Hepatocyte (in vitro differentiated cells): ENCODE data around the gene PROK1. TPM values are rescaled to one million over a fixed set of nuclear protein-coding genes. Genes with fewer than 3 reads are reported as not detected.

Experiments used
- DNase-seq: peaks from one replicate; pipeline ENCODE4 v3.0.0-alpha.2; 2016; ENCODE audit warnings: low spot score
- H2AFZ ChIP-seq: fragments of 200-600 bp; sonication (generic); 2 replicates; pipeline ENCODE4 v1.6.0; 2016; ENCODE audit warnings: antibody characterized with exemption, mild to moderate bottlenecking
- H3K27ac ChIP-seq: fragments of 200-600 bp; sonication (generic); 2 replicates; pipeline ENCODE4 v1.5.1; 2016; ENCODE audit warnings: mild to moderate bottlenecking
- H3K27me3 ChIP-seq: fragments of 200-600 bp; sonication (generic); 2 replicates; pipeline ENCODE4 v1.6.1; 2016
- H3K36me3 ChIP-seq: fragments of 200-600 bp; sonication (generic); replicated peaks from 2 replicates; pipeline ENCODE4 v1.5.1; 2016; ENCODE audit warnings: low read depth; ENCODE audit not compliant: insufficient read depth
- H3K4me1 ChIP-seq: fragments of 200-600 bp; sonication (generic); 2 replicates; pipeline ENCODE4 v1.5.1; 2016; ENCODE audit warnings: mild to moderate bottlenecking, moderate library complexity; ENCODE audit not compliant: insufficient read depth
- H3K4me2 ChIP-seq: fragments of 200-600 bp; sonication (generic); 2 replicates; pipeline ENCODE4 v1.6.0; 2016
- H3K4me3 ChIP-seq: fragments of 200-600 bp; sonication (generic); 2 replicates; pipeline ENCODE4 v1.5.1; 2016; ENCODE audit warnings: mild to moderate bottlenecking
- H3K79me2 ChIP-seq: fragments of 200-600 bp; sonication (generic); 2 replicates; pipeline ENCODE4 v1.6.0; 2017; ENCODE audit warnings: mild to moderate bottlenecking
- H3K9me2 ChIP-seq: fragments of 200-600 bp; sonication (generic); replicated peaks from 2 replicates; pipeline ENCODE4 v1.6.0; 2017; ENCODE audit warnings: mild to moderate bottlenecking; ENCODE audit not compliant: insufficient read depth
- H3K9me3 ChIP-seq: fragments of 200-600 bp; sonication (generic); 2 replicates; pipeline ENCODE4 v1.5.1; 2016; ENCODE audit warnings: low read depth, mild to moderate bottlenecking
- H4K20me1 ChIP-seq: fragments of 200-600 bp; sonication (generic); 2 replicates; pipeline ENCODE4 v1.6.0; 2016; ENCODE audit warnings: mild to moderate bottlenecking; ENCODE audit not compliant: insufficient read depth, poor library complexity, severe bottlenecking
- CTCF ChIP-seq: fragments of 200-600 bp; sonication (generic); IDR thresholded peaks from 2 replicates; pipeline ENCODE4 v1.5.1; 2016; ENCODE audit warnings: antibody characterized with exemption, mild to moderate bottlenecking; ENCODE audit not compliant: poor library complexity
- EZH2 ChIP-seq: fragments of 200-600 bp; sonication (generic); IDR thresholded peaks from 2 replicates; pipeline ENCODE4 v1.6.1; 2016; ENCODE audit warnings: antibody characterized with exemption, mild to moderate bottlenecking, borderline replicate concordance
- EZH2phosphoT487 ChIP-seq: fragments of 200-600 bp; sonication (generic); IDR thresholded peaks from one replicate; pipeline ENCODE4 v1.6.1; 2018; ENCODE audit warnings: antibody characterized with exemption, mild to moderate bottlenecking, low read depth, moderate library complexity; ENCODE audit not compliant: unreplicated experiment, severe bottlenecking
- WGBS: methylation state at CpG from one replicate; pipeline ENCODE4 v1.1.6; 2016; ENCODE audit warnings: low lambda C conversion rate; ENCODE audit errors: missing lambda C conversion rate; 5-methylcytosine and 5-hydroxymethylcytosine counted together
- polyA plus RNA-seq: library from polyadenylated mRNA; unstranded; fragments of >200 nt; fragmentation: Nextera tagmentation; extraction: Ambion mirVana; gene quantifications from 2 replicates; pipeline ENCODE4 v1.2.1, GENCODE V29; 2016
- total RNA-seq: library from RNA; depleted of rRNA; stranded (reverse); fragments of >200 nt; gene quantifications from 2 replicates; pipeline ENCODE4 v1.2.3, GENCODE V29; 2014

Gene PROK1
- total and polyA plus RNA-seq, 2 experiments from 2014 or later: 8.8 to 9.4 TPM

GRCh38 chr1:110407260-110408210 lies 43.4 kb upstream of the PROK1 start, which contains the start of gene LAMTOR5:
Gene LAMTOR5, minus strand, starts transcription at chr1:110407694. Its CDS starts 74 bp downstream, at chr1:110407620.
- peak within 1 kb of the TSS; percentile 84 for H3K4me2 ChIP-seq
- peak; percentile 79 for DNase-seq
- no peaks in the 10 kb centered on the region for H3K36me3 ChIP-seq
- no peaks in the 10 kb centered on the region for H3K9me2 ChIP-seq
- TF ChIP-seq EZH2 (no peak), EZH2phosphoT487 (no peak), CTCF (no peak)
- peak within 1 kb of the TSS; percentile 86 for H2AFZ ChIP-seq
- H4K20me1 ChIP-seq: no peaks in the 10 kb centered on the region
- no peaks in the 10 kb centered on the region for H3K27me3 ChIP-seq
- H3K4me3 ChIP-seq: peak within 1 kb of the TSS; percentile 65
- H3K79me2 ChIP-seq: peaks cover 16% of the 10 kb centered on the region
- no peaks in the 10 kb centered on the region for H3K9me3 ChIP-seq
- no peaks in the 10 kb centered on the region for H3K4me1 ChIP-seq
- peak within 1 kb of the TSS; percentile 90 for H3K27ac ChIP-seq
- WGBS: 35% methylated on average over 76 of the region's 76 CpGs

- no peak for DNase-seq
- Histone ChIP-seq H3K4me2 (peak overlapping the region; percentile 84), H3K27ac (no peak overlapping the region), H3K36me3 (no peaks in the 10 kb centered on the region), H3K27me3 (no peaks in the 10 kb centered on the region), H3K9me2 (no peaks in the 10 kb centered on the region), H3K4me3 (no peak overlapping the region), H3K4me1 (peaks cover 5% of the 10 kb centered on the region), H4K20me1 (no peaks in the 10 kb centered on the region), H2AFZ (no peak overlapping the region), H3K9me3 (no peaks in the 10 kb centered on the region), H3K79me2 (peaks cover 16% of the 10 kb centered on the region)
- WGBS: 94% methylated on average over 8 of the region's 8 CpGs
- TF ChIP-seq EZH2: no peak
- TF ChIP-seq CTCF: no peak
- no peak for TF ChIP-seq EZH2phosphoT487
Observed at GRCh38 chr1:110408488-110408887, 42.5 kb upstream of the PROK1 start.

- H3K79me2 ChIP-seq: peaks cover 16% of the 10 kb centered on the region
- H3K27ac ChIP-seq: no peak overlapping the region
- DNase-seq: no peak
Observed at GRCh38 chr1:110409316-110409715, 41.6 kb upstream of the PROK1 start.

More at GRCh38 chr1:110409316-110409715, 41.6 kb upstream of the PROK1 start:
- H3K27me3 ChIP-seq: no peaks in the 10 kb centered on the region
- no peak for TF ChIP-seq EZH2phosphoT487
- TF ChIP-seq CTCF: no peak
- no peak for TF ChIP-seq EZH2
- H2AFZ ChIP-seq: no peak overlapping the region
- peaks cover 5% of the 10 kb centered on the region for H3K4me1 ChIP-seq
- H3K4me2 ChIP-seq: no peak overlapping the region
- 89% methylated on average over 6 of the region's 6 CpGs for WGBS
- no peaks in the 10 kb centered on the region for H3K9me3 ChIP-seq
- H4K20me1 ChIP-seq: no peaks in the 10 kb centered on the region
- H3K9me2 ChIP-seq: no peaks in the 10 kb centered on the region
- H3K36me3 ChIP-seq: no peaks in the 10 kb centered on the region
- H3K4me3 ChIP-seq: no peak overlapping the region
